Measurements from ENCODE around the gene KCNA2. TPM values are rescaled to one million over a fixed set of nuclear protein-coding genes. Genes with fewer than 3 reads are reported as not detected.

The KCNA2 gene
- total RNA-seq, 2 donors from 2014 or later: 0.64 to 6.2 TPM

GRCh38 chr1:110585481-110585880, 20.7 kb downstream of the KCNA2 start:
- DNase-seq (ENCODE audit: low spot score): no peak
- Histone ChIP-seq H3K4me3 (no peak overlapping the region), H3K36me3 (no peaks in the 10 kb centered on the region), H3K27me3 (replicated peaks; ENCODE audit: insufficient read depth) (no peaks in the 10 kb centered on the region), H3K4me1 (replicated peaks) (no peaks in the 10 kb centered on the region), H3K27ac (no peak overlapping the region), H3K9me3 (no peaks in the 10 kb centered on the region)
- WGBS: 61% methylated on average over 1 of the region's 1 CpG
- intact Hi-C loops (cut with DNase I): no loop called here
- TF ChIP-seq POLR2A (IDR thresholded peaks at IDR 0.05): no peak
- TF ChIP-seq CTCF (IDR thresholded peaks at IDR 0.05): no peak
- TF ChIP-seq POLR2AphosphoS5 (IDR thresholded peaks at IDR 0.05): no peak

GRCh38 chr1:110584045-110584444, 22.1 kb downstream of the KCNA2 start:
- Histone ChIP-seq H3K4me1 (replicated peaks) (no peaks in the 10 kb centered on the region), H3K36me3 (no peaks in the 10 kb centered on the region), H3K9me3 (no peaks in the 10 kb centered on the region), H3K27me3 (replicated peaks; ENCODE audit: insufficient read depth) (no peaks in the 10 kb centered on the region), H3K4me3 (no peak overlapping the region), H3K27ac (no peak overlapping the region)
- TF ChIP-seq POLR2A (IDR thresholded peaks at IDR 0.05) (no peak), POLR2AphosphoS5 (IDR thresholded peaks at IDR 0.05) (no peak), CTCF (IDR thresholded peaks at IDR 0.05) (no peak)
- intact Hi-C loops (cut with DNase I): no loop called here
- DNase-seq (ENCODE audit: low spot score): no peak
- 89% methylated on average over 8 of the region's 8 CpGs for WGBS

- Histone ChIP-seq H3K9me3 (no peaks in the 10 kb centered on the region), H3K4me1 (replicated peaks) (no peaks in the 10 kb centered on the region), H3K36me3 (no peaks in the 10 kb centered on the region), H3K27me3 (replicated peaks; ENCODE audit: insufficient read depth) (no peaks in the 10 kb centered on the region), H3K27ac (no peak overlapping the region), H3K4me3 (no peak overlapping the region)
- TF ChIP-seq CTCF (IDR thresholded peaks at IDR 0.05) (no peak), POLR2A (IDR thresholded peaks at IDR 0.05) (no peak)
- no peak for DNase-seq (ENCODE audit: low spot score)
- WGBS: 96% methylated on average over 5 of the region's 5 CpGs
- intact Hi-C loops (cut with DNase I): no loop called here
Measured at GRCh38 chr1:110583505-110583904, 22.7 kb downstream of the KCNA2 start.

- Histone ChIP-seq H3K27ac (no peak overlapping the region), H3K36me3 (no peaks in the 10 kb centered on the region), H3K4me3 (no peak overlapping the region), H3K4me1 (replicated peaks) (no peaks in the 10 kb centered on the region), H3K27me3 (replicated peaks; ENCODE audit: insufficient read depth) (no peaks in the 10 kb centered on the region), H3K9me3 (no peaks in the 10 kb centered on the region)
- no peak for DNase-seq (ENCODE audit: low spot score)
- 48% methylated on average over 4 of the region's 4 CpGs for WGBS
- intact Hi-C loops (cut with DNase I): no loop called here
- TF ChIP-seq POLR2AphosphoS5 (IDR thresholded peaks at IDR 0.05): no peak
- no peak for TF ChIP-seq POLR2A (IDR thresholded peaks at IDR 0.05)
- TF ChIP-seq CTCF (IDR thresholded peaks at IDR 0.05): no peak
Measured at GRCh38 chr1:110582378-110582777, 23.8 kb downstream of the KCNA2 start.

GRCh38 chr1:110581682-110582145, 24.4 kb downstream of the KCNA2 start:
- 39% methylated on average over 5 of the region's 5 CpGs for WGBS
- DNase-seq (ENCODE audit: low spot score): no peak
- Histone ChIP-seq H3K4me3 (no peak overlapping the region), H3K9me3 (no peaks in the 10 kb centered on the region), H3K36me3 (no peaks in the 10 kb centered on the region), H3K27me3 (replicated peaks; ENCODE audit: insufficient read depth) (no peaks in the 10 kb centered on the region), H3K4me1 (replicated peaks) (no peaks in the 10 kb centered on the region), H3K27ac (no peak overlapping the region)
- TF ChIP-seq POLR2A (IDR thresholded peaks at IDR 0.05) (no peak), POLR2AphosphoS5 (IDR thresholded peaks at IDR 0.05) (no peak), CTCF (IDR thresholded peaks at IDR 0.05) (no peak)
- intact Hi-C loops (cut with DNase I): no loop called here

Data from prostate gland (tissue), 2 donors.